HG03095 (cell line): Measurements from ENCODE around the gene RB1.

Experiments used
- ATAC-seq: cut with Tn5 transposase; IDR thresholded peaks from one replicate; pipeline ENCODE4 v1.9.1; 2021; ENCODE audit warnings: moderate library complexity; ENCODE audit not compliant: unreplicated experiment

The RB1 gene

GRCh38 chr13:48518083-48518482 lies 214.5 kb downstream of the RB1 start:
- no peak for ATAC-seq

- ATAC-seq: no peak
These were observed 222.7 kb downstream of the RB1 start for GRCh38 chr13:48526286-48526685.

- no peak for ATAC-seq
These were observed 224.4 kb downstream of the RB1 start for GRCh38 chr13:48527955-48528354.

GRCh38 chr13:48528720-48529119 lies 225.2 kb downstream of the RB1 start:
- ATAC-seq: no peak

GRCh38 chr13:48530833-48531232 lies 227.3 kb downstream of the RB1 start:
- ATAC-seq: no peak
